Measurements from ENCODE around the gene ANKRD10. TPM values are rescaled to one million over a fixed set of nuclear protein-coding genes. Genes with fewer than 3 reads are reported as not detected.

The ANKRD10 gene
- total and polyA plus RNA-seq, 2 experiments from 2014 or later, result 127 to 191 TPM

GRCh38 chr13:110888390-110888789, 26.5 kb downstream of the ANKRD10 start:
- peaks cover 12% of the 10 kb centered on the region for H3K36me3 ChIP-seq
- no peaks in the 10 kb centered on the region for H3K27me3 ChIP-seq
- H3K4me3 ChIP-seq, result no peak overlapping the region
- no peaks in the 10 kb centered on the region for H3K9me3 ChIP-seq (ENCODE audit: low read depth)
- no peak for TF ChIP-seq CTCF (IDR thresholded peaks at IDR 0.05; ENCODE audit: low read depth, low read length)
- no peak for DNase-seq (ENCODE audit: low read depth in 1 of 2, low spot score in 1 of 2)
- H3K4me1 ChIP-seq (ENCODE audit: low read depth), result no peaks in the 10 kb centered on the region
- peak overlapping the region; percentile 59 for H3K27ac ChIP-seq

- H3K36me3 ChIP-seq, result peaks cover 8% of the 10 kb centered on the region
- no peaks in the 10 kb centered on the region for H3K4me1 ChIP-seq (ENCODE audit: low read depth)
- no peaks in the 10 kb centered on the region for H3K9me3 ChIP-seq (ENCODE audit: low read depth)
- H3K27ac ChIP-seq, result peak overlapping the region; percentile 59
- DNase-seq (ENCODE audit: low read depth in 1 of 2, low spot score in 1 of 2), result no peak
- no peak overlapping the region for H3K4me3 ChIP-seq
- no peak for TF ChIP-seq CTCF (IDR thresholded peaks at IDR 0.05; ENCODE audit: low read depth, low read length)
- H3K27me3 ChIP-seq, result no peaks in the 10 kb centered on the region
Measured at GRCh38 chr13:110887597-110888333, 27.1 kb downstream of the ANKRD10 start.

GRCh38 chr13:110886870-110887596, 27.8 kb downstream of the ANKRD10 start:
- H3K27ac ChIP-seq, result peak overlapping the region; percentile 59
- no peak for DNase-seq (ENCODE audit: low read depth in 1 of 2, low spot score in 1 of 2)
- H3K9me3 ChIP-seq (ENCODE audit: low read depth), result no peaks in the 10 kb centered on the region
- H3K36me3 ChIP-seq, result peaks cover 8% of the 10 kb centered on the region
- TF ChIP-seq CTCF (IDR thresholded peaks at IDR 0.05; ENCODE audit: low read depth, low read length), result no peak
- no peaks in the 10 kb centered on the region for H3K4me1 ChIP-seq (ENCODE audit: low read depth)
- H3K27me3 ChIP-seq, result no peaks in the 10 kb centered on the region
- no peak overlapping the region for H3K4me3 ChIP-seq

- Histone ChIP-seq H3K9me3 (ENCODE audit: low read depth) (no peaks in the 10 kb centered on the region), H3K4me3 (no peak overlapping the region), H3K27me3 (no peaks in the 10 kb centered on the region), H3K4me1 (ENCODE audit: low read depth) (no peaks in the 10 kb centered on the region), H3K27ac (no peak overlapping the region), H3K36me3 (peaks cover 6% of the 10 kb centered on the region)
- DNase-seq (ENCODE audit: low read depth in 1 of 2, low spot score in 1 of 2), result no peak
- peak; percentile 2 for TF ChIP-seq CTCF (IDR thresholded peaks at IDR 0.05; ENCODE audit: low read depth, low read length)
Measured at GRCh38 chr13:110885966-110886869, 28.7 kb downstream of the ANKRD10 start.

- H3K27me3 ChIP-seq, result no peaks in the 10 kb centered on the region
- no peak overlapping the region for H3K4me3 ChIP-seq
- H3K27ac ChIP-seq, result no peak overlapping the region
- TF ChIP-seq CTCF (IDR thresholded peaks at IDR 0.05; ENCODE audit: low read depth, low read length), result peak; percentile 1
- DNase-seq (ENCODE audit: low read depth in 1 of 2, low spot score in 1 of 2), result no peak
- no peaks in the 10 kb centered on the region for H3K4me1 ChIP-seq (ENCODE audit: low read depth)
- peaks cover 3% of the 10 kb centered on the region for H3K36me3 ChIP-seq
- no peaks in the 10 kb centered on the region for H3K9me3 ChIP-seq (ENCODE audit: low read depth)
Measured at GRCh38 chr13:110885516-110885915, 29.4 kb downstream of the ANKRD10 start.

All from cardiac muscle cell (in vitro differentiated cells and primary cell).